ENCODE data around the gene FAM24B. TPM values are rescaled to one million over a fixed set of nuclear protein-coding genes. Genes with fewer than 3 reads are reported as not detected.

Gene FAM24B, protein sequence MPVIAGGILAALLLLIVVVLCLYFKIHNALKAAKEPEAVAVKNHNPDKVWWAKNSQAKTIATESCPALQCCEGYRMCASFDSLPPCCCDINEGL
- total RNA-seq, result 0.24 and 5.3 TPM in 2 replicates

DNA sequence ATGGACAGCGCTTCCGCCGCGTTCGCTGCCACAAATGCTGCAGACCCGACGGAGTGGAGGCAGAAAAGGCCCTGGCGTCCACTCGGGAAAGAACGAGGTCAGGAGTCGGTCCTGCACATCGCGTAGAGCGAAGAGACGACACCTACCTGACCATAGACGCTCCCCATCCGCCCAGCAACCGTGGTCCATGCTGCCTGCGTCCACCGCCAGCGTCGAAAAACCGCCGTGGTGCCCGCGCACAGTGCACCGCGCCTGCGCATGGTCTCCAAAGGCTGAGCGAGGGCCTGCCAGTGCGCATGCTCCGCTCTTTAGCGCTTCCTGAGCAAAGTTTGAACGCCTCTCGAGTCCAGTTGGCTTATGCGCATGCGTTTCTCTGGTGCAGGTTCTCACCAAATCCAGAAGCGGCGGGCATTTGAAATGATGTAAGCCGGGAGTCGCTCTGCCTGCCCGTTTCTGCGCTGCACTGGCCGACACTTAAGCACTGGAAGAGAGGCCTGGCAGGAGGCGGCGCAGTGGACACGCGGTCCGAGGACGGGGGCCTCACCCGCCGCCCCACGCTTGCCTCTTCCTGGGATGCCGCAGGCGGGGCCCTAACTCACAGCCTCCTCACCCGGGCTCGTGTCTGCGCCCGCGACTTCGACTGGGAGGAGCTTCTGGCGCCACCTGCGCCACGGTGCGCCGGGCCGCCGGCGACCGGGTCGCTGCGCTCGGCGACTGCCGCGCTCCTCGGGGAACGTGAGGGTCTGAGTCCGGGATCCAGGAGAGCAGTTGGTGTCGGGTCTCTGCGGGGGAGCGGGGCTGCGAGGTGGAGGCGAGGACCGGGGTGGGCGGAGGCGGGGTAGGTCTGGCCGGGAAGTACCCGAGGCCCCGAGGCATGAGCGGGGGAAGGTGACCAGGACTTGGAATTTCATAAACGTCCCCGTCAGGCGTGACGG, at the start of gene FAM24B:
FAM24B (minus strand) TSS at position 243 of the 935 bp plus-strand sequence. CDS start 29,066 bp downstream, outside the sequence.

DNA sequence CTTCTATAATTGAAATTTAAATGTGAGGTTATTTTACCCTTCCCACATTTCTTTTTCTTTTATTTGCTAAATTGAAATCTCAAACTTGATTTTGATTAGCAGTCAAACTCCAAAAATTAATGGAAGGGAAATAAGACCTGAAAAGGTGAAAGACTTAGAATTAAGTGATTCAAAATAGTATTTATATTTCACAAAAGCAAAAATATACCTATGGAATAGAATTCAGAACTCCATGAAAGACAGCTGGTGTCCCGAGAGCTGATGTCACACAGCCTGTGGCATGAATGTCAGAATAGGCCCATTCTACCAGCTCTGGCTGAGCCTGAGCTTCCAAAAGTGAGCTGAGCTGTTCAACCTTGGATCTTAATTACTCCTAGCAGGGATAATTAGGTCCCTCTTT, 30.9 kb upstream of the FAM24B start, which contains the start of gene FAM24A:
FAM24A (plus strand) TSS at position 301 of the 400 bp plus-strand sequence. CDS start 1,025 bp downstream, outside the sequence.

DNA sequence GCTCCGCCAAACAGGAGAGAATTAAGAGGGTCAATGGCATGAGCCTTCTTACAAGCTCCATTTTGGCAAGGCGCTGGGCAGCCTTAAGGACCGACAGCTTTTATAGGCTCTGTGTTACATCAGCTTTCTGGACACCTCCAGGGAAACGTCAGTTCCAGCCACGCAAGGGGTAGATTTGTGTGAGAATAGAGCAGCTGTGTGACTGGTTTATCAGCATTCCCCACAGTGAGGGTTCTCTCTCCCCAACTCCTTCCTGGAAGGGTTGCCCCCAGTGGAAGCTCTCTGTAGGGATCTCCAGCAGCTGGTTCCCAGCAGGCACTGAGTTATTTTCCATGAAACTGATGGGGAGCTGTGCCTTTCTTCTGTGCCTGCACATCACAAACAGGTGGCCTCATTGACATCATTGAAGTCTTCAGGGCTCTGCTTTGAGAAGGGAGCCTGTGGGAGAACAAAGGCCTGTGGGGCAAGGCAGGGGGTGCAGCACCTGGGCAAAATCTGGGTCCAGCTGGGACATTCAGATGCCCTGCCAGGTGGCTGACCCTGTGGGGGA, 33.5 kb downstream of the FAM24B start, which contains the start of gene CUZD1:
CUZD1 (minus strand) TSS at position 75 of the 550 bp plus-strand sequence; CDS start at position 61, 14 bp downstream.

Other genes starting within 250 kb of the FAM24B start
- not detected in 2 replicates for gene C10orf120, start 179.7 kb downstream of the FAM24B start, total RNA-seq
- gene CUZD1, start 33.7 kb downstream of the FAM24B start, total RNA-seq, result 0.20 and 0.56 TPM in 2 replicates
- gene FAM24A, start 31.0 kb upstream of the FAM24B start, total RNA-seq, result not detected in 2 replicates
- 5.4 and 5.9 TPM in 2 replicates for gene C10orf88, start 74.6 kb upstream of the FAM24B start, total RNA-seq
- 3.6 and 4.9 TPM in 2 replicates for gene PSTK, start 100.8 kb upstream of the FAM24B start, total RNA-seq
- gene IKZF5, start 129.2 kb upstream of the FAM24B start, total RNA-seq, result 4.4 and 4.9 TPM in 2 replicates
- 5.5 and 6.9 TPM in 2 replicates for gene ACADSB, start 129.4 kb upstream of the FAM24B start, total RNA-seq

Measured in cardiac ventricle fibroblast (primary cell).